ENCODE data around the gene AMOTL2.

AMOTL2 gene

DNA sequence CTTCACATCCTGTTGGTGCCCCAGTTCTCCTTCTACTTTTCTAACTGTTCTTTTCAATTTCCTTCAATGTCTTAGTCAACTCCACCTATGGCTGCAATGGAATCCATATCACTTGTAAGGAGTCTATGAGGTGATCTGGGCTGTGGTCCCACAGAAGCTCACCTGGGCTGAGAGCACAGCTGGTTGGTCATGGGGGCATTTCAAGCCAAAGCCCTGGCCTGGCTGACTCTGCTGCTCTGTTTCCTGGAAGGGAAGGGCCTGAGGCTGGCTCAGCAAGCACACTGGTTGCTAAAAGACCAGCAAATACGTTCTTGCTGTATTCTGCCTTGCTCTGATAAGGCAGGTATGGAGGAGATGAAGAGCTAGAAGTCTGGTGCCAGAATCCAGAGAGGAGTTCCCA, 29.0 kb downstream of the AMOTL2 start:
- H3K4me3 ChIP-seq (ENCODE audit: low read depth, low read length): no peak overlapping the region
- TF ChIP-seq, protein P1, sequence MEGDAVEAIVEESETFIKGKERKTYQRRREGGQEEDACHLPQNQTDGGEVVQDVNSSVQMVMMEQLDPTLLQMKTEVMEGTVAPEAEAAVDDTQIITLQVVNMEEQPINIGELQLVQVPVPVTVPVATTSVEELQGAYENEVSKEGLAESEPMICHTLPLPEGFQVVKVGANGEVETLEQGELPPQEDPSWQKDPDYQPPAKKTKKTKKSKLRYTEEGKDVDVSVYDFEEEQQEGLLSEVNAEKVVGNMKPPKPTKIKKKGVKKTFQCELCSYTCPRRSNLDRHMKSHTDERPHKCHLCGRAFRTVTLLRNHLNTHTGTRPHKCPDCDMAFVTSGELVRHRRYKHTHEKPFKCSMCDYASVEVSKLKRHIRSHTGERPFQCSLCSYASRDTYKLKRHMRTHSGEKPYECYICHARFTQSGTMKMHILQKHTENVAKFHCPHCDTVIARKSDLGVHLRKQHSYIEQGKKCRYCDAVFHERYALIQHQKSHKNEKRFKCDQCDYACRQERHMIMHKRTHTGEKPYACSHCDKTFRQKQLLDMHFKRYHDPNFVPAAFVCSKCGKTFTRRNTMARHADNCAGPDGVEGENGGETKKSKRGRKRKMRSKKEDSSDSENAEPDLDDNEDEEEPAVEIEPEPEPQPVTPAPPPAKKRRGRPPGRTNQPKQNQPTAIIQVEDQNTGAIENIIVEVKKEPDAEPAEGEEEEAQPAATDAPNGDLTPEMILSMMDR (IDR thresholded peaks at IDR 0.05; ENCODE audit: borderline replicate concordance, insufficient read depth, low read depth, low read length): no peak

DNA sequence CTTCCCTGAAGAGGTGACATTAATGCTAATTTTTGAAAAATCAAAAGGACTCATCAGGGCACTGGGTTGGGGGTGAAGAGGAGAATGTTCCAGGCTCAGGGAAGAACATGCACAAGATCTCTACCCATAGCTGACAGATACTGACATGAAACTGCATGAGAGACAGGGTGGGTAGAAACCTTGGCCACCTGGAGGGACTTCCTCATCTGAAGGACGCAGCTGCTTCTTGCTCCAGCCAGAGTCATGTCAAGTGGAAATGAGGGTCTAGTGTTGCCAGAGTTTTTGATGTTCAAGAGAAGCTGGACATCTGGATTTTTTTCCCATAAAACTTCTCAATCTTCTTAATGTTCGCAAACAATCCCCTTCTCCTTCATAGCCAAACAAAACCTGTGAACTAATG, 29.7 kb downstream of the AMOTL2 start:
- TF ChIP-seq, protein P1 (IDR thresholded peaks at IDR 0.05; ENCODE audit: borderline replicate concordance, insufficient read depth, low read depth, low read length): no peak

DNA sequence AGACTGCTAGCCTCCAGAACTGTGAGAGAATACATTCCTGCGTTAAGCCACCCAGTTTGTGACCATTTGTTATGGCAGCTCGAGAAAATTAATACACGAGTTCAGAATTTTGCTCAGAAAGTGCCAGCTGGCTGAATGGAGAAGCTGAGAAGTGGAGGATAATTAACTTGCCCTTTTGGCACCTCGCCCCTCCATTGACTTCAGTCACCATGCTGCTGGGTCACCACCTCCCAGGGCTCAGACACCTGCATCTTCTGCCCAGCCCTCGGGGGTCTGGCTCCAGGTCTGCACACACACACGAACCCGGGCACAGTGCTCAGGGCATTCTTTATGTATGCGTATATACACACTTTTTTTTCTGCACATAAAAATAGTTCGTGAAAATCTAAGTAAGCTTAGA, 32.0 kb downstream of the AMOTL2 start:
- no peak overlapping the region for H3K4me3 ChIP-seq (ENCODE audit: low read depth, low read length)
- TF ChIP-seq, protein P1 (IDR thresholded peaks at IDR 0.05; ENCODE audit: borderline replicate concordance, insufficient read depth, low read depth, low read length): no peak

More for the DNA sequence above, 29.7 kb downstream of the AMOTL2 start:
- H3K4me3 ChIP-seq (ENCODE audit: low read depth, low read length): no peak overlapping the region

DNA sequence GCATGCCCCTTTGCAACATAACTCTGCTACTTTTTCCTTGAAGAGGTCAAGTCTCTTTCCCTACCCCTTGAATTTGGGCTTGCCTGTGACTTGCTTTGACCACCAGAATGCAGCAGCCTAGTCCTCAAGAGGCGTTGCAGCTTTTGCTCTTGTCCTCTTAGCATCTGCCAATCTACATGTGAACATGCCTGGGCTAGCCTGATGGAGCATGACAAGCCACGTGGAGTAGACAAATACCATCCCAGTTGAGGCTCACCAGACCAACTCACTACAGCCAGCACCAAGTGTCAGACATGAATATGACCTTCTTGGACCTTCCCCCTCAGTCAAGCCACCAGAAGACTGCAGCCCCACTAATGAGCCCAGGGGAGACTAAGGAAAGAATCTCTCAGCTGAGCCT, 32.9 kb downstream of the AMOTL2 start:
- TF ChIP-seq, protein P1 (IDR thresholded peaks at IDR 0.05; ENCODE audit: borderline replicate concordance, insufficient read depth, low read depth, low read length): no peak

DNA sequence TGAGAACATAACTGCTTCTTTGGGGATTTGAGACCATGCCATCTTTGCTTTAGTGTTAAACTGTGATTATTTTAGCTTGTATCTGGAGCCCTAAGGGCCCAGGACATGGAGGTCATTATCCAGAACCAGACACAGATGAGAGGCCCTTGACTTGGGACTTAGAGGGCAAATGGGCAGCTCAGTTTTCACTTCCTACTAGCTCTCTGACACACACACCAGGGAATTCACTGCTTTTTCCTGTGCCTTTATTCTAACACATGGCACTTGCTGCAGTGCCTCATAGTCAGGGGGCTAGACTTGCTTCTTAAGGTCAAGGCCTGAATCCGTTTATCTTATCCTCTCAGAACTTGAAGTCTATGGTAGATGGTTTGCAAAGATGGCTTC, 33.3 kb downstream of the AMOTL2 start:
- H3K4me3 ChIP-seq (ENCODE audit: low read depth, low read length): no peak overlapping the region
- TF ChIP-seq, protein P1 (IDR thresholded peaks at IDR 0.05; ENCODE audit: borderline replicate concordance, insufficient read depth, low read depth, low read length): no peak

More for the DNA sequence above, 32.9 kb downstream of the AMOTL2 start:
- H3K4me3 ChIP-seq (ENCODE audit: low read depth, low read length): no peak overlapping the region

DNA sequence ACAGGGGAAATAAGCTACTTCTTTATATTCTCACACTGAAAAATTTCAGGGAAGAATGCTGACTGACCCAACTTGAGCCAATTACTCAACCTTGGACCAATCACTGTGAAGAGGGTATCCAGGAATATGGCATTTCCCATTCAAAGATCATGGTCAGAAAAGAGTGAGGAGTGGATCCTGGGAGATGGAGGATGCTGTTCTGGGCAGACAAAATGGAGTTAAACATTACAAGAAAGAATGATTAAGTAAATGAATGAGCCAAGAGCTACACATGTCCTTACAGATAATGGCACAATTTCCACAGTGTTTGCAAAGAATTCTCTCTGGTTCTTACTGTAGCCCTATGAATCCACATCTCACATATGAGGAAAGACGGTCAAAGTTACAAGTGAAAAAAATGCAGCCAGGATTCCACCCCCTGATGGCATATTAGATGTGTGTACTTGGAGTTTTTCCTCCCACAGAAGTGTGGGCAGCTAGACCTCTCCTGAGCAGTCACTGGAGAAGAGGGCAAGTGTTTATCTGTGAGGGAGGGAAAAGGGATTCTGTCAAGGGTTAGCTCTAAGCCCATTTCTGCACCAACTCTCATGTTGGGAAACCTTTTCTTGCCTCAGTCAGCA, 33.8 kb downstream of the AMOTL2 start:
- TF ChIP-seq, protein P1 (IDR thresholded peaks at IDR 0.05; ENCODE audit: borderline replicate concordance, insufficient read depth, low read depth, low read length): no peak
- no peak overlapping the region for H3K4me3 ChIP-seq (ENCODE audit: low read depth, low read length)

DNA sequence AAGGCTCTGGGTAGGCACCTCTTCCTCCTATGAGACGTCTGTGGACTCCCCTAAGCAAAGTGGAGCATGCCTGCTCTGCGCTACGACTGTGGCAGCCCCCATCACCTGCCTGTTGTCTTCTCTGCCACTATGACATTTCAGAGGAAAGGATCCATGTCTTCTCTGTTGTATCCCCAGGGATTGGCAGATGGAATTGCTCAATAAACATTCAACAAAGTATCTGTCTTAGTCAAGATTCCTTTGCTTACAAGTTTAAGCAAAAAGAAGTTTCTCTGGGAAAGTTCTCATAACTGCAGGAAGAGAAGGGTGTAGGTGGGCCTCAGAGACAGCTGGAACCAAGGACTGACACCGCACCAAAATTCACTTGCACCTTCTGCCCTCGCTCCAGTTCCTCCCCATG, 34.3 kb downstream of the AMOTL2 start:
- no peak overlapping the region for H3K4me3 ChIP-seq (ENCODE audit: low read depth, low read length)
- TF ChIP-seq, protein P1 (IDR thresholded peaks at IDR 0.05; ENCODE audit: borderline replicate concordance, insufficient read depth, low read depth, low read length): no peak
